ENCODE data around the gene SEC22A.

DNA sequence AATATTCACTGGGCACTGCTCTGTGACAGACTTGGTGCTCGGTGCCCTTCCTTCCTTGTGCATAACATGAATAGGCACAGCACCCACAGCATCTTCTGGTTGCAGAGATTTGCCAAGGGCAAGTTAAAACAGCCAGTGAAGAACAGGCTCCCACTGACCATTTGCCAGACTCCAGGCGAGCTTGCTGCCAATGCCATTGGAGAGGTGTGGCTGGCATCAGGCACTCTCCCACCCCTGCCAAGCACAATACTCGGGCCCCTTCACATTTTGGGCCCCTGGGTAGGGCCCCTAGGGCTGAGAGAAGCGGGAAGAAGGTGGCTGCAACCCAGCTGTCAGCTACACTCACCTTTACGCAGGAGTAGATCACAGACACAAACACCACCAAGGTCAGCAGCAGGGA lies 112.1 kb downstream of the SEC22A start:
- no peak for TF ChIP-seq CTCF (IDR thresholded peaks at IDR 0.05; ENCODE audit: low read depth, low read length)
- TF ChIP-seq POLR2A (IDR thresholded peaks at IDR 0.05; ENCODE audit: extremely low read depth, insufficient read length), result no peak
- no peak for TF ChIP-seq MYC (IDR thresholded peaks at IDR 0.05; ENCODE audit: low read depth, low read length)
- TF ChIP-seq, protein P1, sequence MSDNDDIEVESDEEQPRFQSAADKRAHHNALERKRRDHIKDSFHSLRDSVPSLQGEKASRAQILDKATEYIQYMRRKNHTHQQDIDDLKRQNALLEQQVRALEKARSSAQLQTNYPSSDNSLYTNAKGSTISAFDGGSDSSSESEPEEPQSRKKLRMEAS (IDR thresholded peaks at IDR 0.05; ENCODE audit: low read depth, low read length), result no peak
